HepG2 (cell line): ENCODE results near the gene UGCG. TPM values are rescaled to one million over a fixed set of nuclear protein-coding genes. Genes with fewer than 3 reads are reported as not detected.

ENCODE experiments used
- ATAC-seq: fragments of 200-7000 bp; cut with Tn5 transposase; 3 replicates; pipeline ENCODE4 v1.9.1; 2020; ENCODE audit warnings: mild to moderate bottlenecking, moderate library complexity
- BruUV-seq: library from RNA; stranded (reverse); fragments of 400-500 nt; replicated peaks from 2 replicates; lab custom pipeline; 2021; lab: Mats Ljungman, UMichigan
- CTCF ChIA-PET: fragments of 300-600 bp; formaldehyde crosslinking; extraction: SDS; loops from one replicate; lab custom pipeline; 2021; ENCODE audit warnings: low total read pairs, inconsistent platforms, low intra/inter-chr PET ratio; lab: Yijun Ruan, JAX
- POLR2A ChIA-PET: fragments of 350-600 bp; sonication (Branson Sonifier 250); formaldehyde crosslinking; loops from one replicate; lab custom pipeline; 2020; ENCODE audit warnings: antibody characterized with exemption, inconsistent platforms; lab: Yijun Ruan, JAX
- DNase-seq: peaks from one replicate; pipeline ENCODE4 v3.0.0-alpha.2; 2015; ENCODE audit warnings: low spot score
- FAIRE-seq: peaks from 3 replicates; lab custom pipeline; 2011; peaks lifted over from hg19 to GRCh38; lab: Jason Lieb, UNC
- H2AFZ ChIP-seq: one replicate; pipeline ENCODE4 v1.6.1; 2011; ENCODE audit warnings: low read length, inconsistent platforms
- H3K27ac ChIP-seq: fragments of 300-600 bp; 3 replicates; pipeline ENCODE4 v1.8.0; 2011; ENCODE audit warnings: mixed run types, mild to moderate bottlenecking, mixed read lengths, low read length, inconsistent platforms; ENCODE audit not compliant: insufficient read depth; ENCODE audit errors: extremely low read length
- H3K27me3 ChIP-seq, 2 experiments: fragments of 200-600 bp in 1 of 2; 2 replicates in 1 of 2; 3 replicates in 1 of 2; pipeline versions ENCODE4 v1.6.0 to v1.8.0; 2011; ENCODE audit warnings: low read length in 2 of 2, mild to moderate bottlenecking in 2 of 2, moderate library complexity in 2 of 2, inconsistent platforms in 1 of 2; ENCODE audit not compliant: insufficient read depth in 2 of 2, control insufficient read depth in 1 of 2
- H3K36me3 ChIP-seq, 2 experiments: fragments of 200-600 bp in 1 of 2; replicated peaks in 1 of 2; 2 replicates in 1 of 2; 3 replicates in 1 of 2; pipeline versions ENCODE4 v1.5.1 to v1.8.0; 2011; ENCODE audit warnings: low read length in 2 of 2, inconsistent platforms in 1 of 2; ENCODE audit not compliant: insufficient read depth in 2 of 2, control insufficient read depth in 1 of 2
- H3K4me1 ChIP-seq: 2 replicates; pipeline ENCODE4 v1.5.1; 2012; ENCODE audit warnings: low read length, inconsistent platforms; ENCODE audit not compliant: insufficient read depth
- H3K4me2 ChIP-seq: 2 replicates; pipeline ENCODE4 v1.6.0; 2011; ENCODE audit warnings: low read depth, low read length, inconsistent platforms
- H3K4me3 ChIP-seq, 3 experiments: fragments of 200-600 bp in 1 of 3; sonication (generic), shearing (Covaris generic) in 1 of 3; replicated peaks in 1 of 3; 2 replicates each; pipeline ENCODE4 v1.5.1; 2011 to 2016; ENCODE audit warnings: low read length in 3 of 3, inconsistent platforms in 2 of 3, low read depth in 2 of 3, mild to moderate bottlenecking in 2 of 3, control low read depth in 1 of 3, mixed read lengths in 1 of 3; ENCODE audit not compliant: insufficient read depth in 1 of 3
- H3K79me2 ChIP-seq: one replicate; pipeline ENCODE4 v1.6.1; 2011; ENCODE audit warnings: low read length, inconsistent platforms; ENCODE audit not compliant: insufficient read depth
- H3K9ac ChIP-seq: 2 replicates; pipeline ENCODE4 v1.6.0; 2011; ENCODE audit warnings: mild to moderate bottlenecking, low read depth, low read length, inconsistent platforms; ENCODE audit not compliant: insufficient read depth
- H3K9me3 ChIP-seq: 2 replicates; pipeline ENCODE4 v1.5.1; 2012; ENCODE audit warnings: mild to moderate bottlenecking, low read length
- H4K20me1 ChIP-seq: 2 replicates; pipeline ENCODE4 v1.6.0; 2011; ENCODE audit warnings: inconsistent platforms, mild to moderate bottlenecking, low read length, moderate library complexity; ENCODE audit not compliant: insufficient read depth
- ATF1 ChIP-seq: IDR thresholded peaks from 2 replicates; pipeline ENCODE4 v1.6.1; 2016; ENCODE audit warnings: mild to moderate bottlenecking, control low read depth
- HOXA7 ChIP-seq: sonication (generic); formaldehyde crosslinking; IDR thresholded peaks from 2 replicates; pipeline ENCODE4 v1.8.1; 2022; ENCODE audit warnings: mild to moderate bottlenecking, missing genetic modification reagents, moderate library complexity
- KDM5A ChIP-seq: fragments of 200-600 bp; sonication (generic); IDR thresholded peaks from 2 replicates; pipeline ENCODE4 v1.7.0; 2018; ENCODE audit warnings: antibody characterized with exemption, mild to moderate bottlenecking, low read length, borderline replicate concordance
- MAF1 ChIP-seq: sonication (generic); formaldehyde crosslinking; IDR thresholded peaks from 2 replicates; pipeline ENCODE4 v1.5.0; 2020; ENCODE audit warnings: missing genetic modification reagents, borderline replicate concordance
- NCOA1 ChIP-seq: sonication (generic); formaldehyde crosslinking; IDR thresholded peaks from 2 replicates; pipeline ENCODE4 v1.9.0; 2021; ENCODE audit warnings: missing genetic modification reagents
- PHF21A ChIP-seq: sonication (generic); formaldehyde crosslinking; IDR thresholded peaks from 2 replicates; pipeline ENCODE4 v1.5.0; 2020; ENCODE audit warnings: mild to moderate bottlenecking, missing genetic modification reagents
- PLSCR1 ChIP-seq: sonication (generic); formaldehyde crosslinking; IDR thresholded peaks from 2 replicates; pipeline ENCODE4 v1.5.0; 2020; ENCODE audit warnings: missing genetic modification reagents, mild to moderate bottlenecking, borderline replicate concordance
- PRMT3 ChIP-seq: sonication (generic); formaldehyde crosslinking; IDR thresholded peaks from 2 replicates; pipeline ENCODE4 v1.8.1; 2022; ENCODE audit warnings: low read depth, mild to moderate bottlenecking, moderate library complexity, missing genetic modification reagents, borderline replicate concordance
- SIX1 ChIP-seq: sonication (generic); formaldehyde crosslinking; IDR thresholded peaks from 2 replicates; pipeline ENCODE4 v1.4.0; 2020; ENCODE audit warnings: missing genetic modification reagents, borderline replicate concordance
- XBP1 ChIP-seq: sonication (generic); formaldehyde crosslinking; IDR thresholded peaks from 2 replicates; pipeline ENCODE4 v1.5.0; 2020; ENCODE audit warnings: missing genetic modification reagents
- ZNF101 ChIP-seq: sonication (generic); formaldehyde crosslinking; IDR thresholded peaks from 2 replicates; pipeline ENCODE4 v1.4.0; 2020; ENCODE audit warnings: mild to moderate bottlenecking, low read depth, missing genetic modification reagents, borderline replicate concordance
- ZNF207 ChIP-seq: fragments of 450-650 bp; IDR thresholded peaks from 2 replicates; pipeline ENCODE4 v1.6.1; 2016; ENCODE audit warnings: antibody characterized with exemption, borderline replicate concordance
- ZNF414 ChIP-seq: sonication (generic); formaldehyde crosslinking; IDR thresholded peaks from 2 replicates; pipeline ENCODE4 v1.5.0; 2020; ENCODE audit warnings: missing genetic modification reagents
- ZNF546 ChIP-seq: sonication (generic); formaldehyde crosslinking; conservative IDR thresholded peaks from 2 replicates; pipeline ENCODE4 v1.8.1; 2023; ENCODE audit warnings: mild to moderate bottlenecking, missing genetic modification reagents
- ZNF550 ChIP-seq: sonication (generic); formaldehyde crosslinking; IDR thresholded peaks from 2 replicates; pipeline ENCODE4 v1.4.0; 2020; ENCODE audit warnings: mild to moderate bottlenecking, missing genetic modification reagents, borderline replicate concordance
- ZNF564 ChIP-seq: sonication (generic); formaldehyde crosslinking; IDR thresholded peaks from 2 replicates; pipeline ENCODE4 v1.8.1; 2023; ENCODE audit warnings: mild to moderate bottlenecking, missing genetic modification reagents
- ZNF615 ChIP-seq: sonication (generic); formaldehyde crosslinking; IDR thresholded peaks from 2 replicates; pipeline ENCODE4 v1.5.0; 2020; ENCODE audit warnings: mild to moderate bottlenecking, missing genetic modification reagents, borderline replicate concordance
- ZNF724P ChIP-seq: sonication (generic); formaldehyde crosslinking; IDR thresholded peaks from 2 replicates; pipeline ENCODE4 v1.8.0; 2022; ENCODE audit warnings: missing genetic modification reagents, borderline replicate concordance
- ZNF781 ChIP-seq: sonication (generic); formaldehyde crosslinking; IDR thresholded peaks from 2 replicates; pipeline ENCODE4 v1.5.1; 2020; ENCODE audit warnings: borderline replicate concordance, mild to moderate bottlenecking, missing genetic modification reagents; ENCODE audit errors: not compliant biosample characterization
- WGBS: methylation state at CpG from one replicate; pipeline ENCODE4 v1.1.6; 2017; ENCODE audit warnings: low lambda C conversion rate; 5-methylcytosine and 5-hydroxymethylcytosine counted together
- in situ Hi-C: cut with HindIII; loops from 2 replicates; pipeline ENCODE4 v1.10.0; 2017; ENCODE audit warnings: low pct_unique_long_range_greater_than_20kb; ENCODE audit not compliant: extremely low pct_ligation_motif_present
- intact Hi-C: fragments of 100-400 bp; cut with micrococcal nuclease; formaldehyde crosslinking; loops from one replicate; pipeline ENCODE4 v1.10.0; 2022; ENCODE audit not compliant: unreplicated experiment
- polyA plus RNA-seq, 8 experiments: library from polyadenylated mRNA; depleted of rRNA in 3 of 8; stranded (reverse) in 7 of 8; unstranded in 1 of 8; fragments of >200 nt; fragmentation: Illumina TruSeq in 4 of 8; extraction: Trizol in 4 of 8; gene quantifications; 2 replicates each; pipeline versions ENCODE4 v1.2.1 to v1.2.3, GENCODE V29; 2011 to 2016; ENCODE audit warnings: low read depth in 4 of 8, missing spikeins in 1 of 8, mixed read lengths in 1 of 8; ENCODE audit not compliant: insufficient read depth in 1 of 8
- total RNA-seq, 5 experiments: library from RNA; depleted of rRNA; stranded (reverse); fragments of >200 nt; fragmentation: Illumina TruSeq; extraction: Trizol; gene quantifications; 2 replicates each; pipeline ENCODE4 v1.2.3, GENCODE V29; 2016; ENCODE audit warnings: low read depth in 1 of 5
- TF ChIP-seq, protein P1 (sequence below): sonication (generic); formaldehyde crosslinking; IDR thresholded peaks from 2 replicates; pipeline ENCODE4 v1.5.0; 2020; ENCODE audit warnings: missing genetic modification reagents

Gene UGCG
- total and polyA plus RNA-seq, 2 of the 13 experiments (the other 11 are each of a cell fraction or from before 2014, with no cell fraction given) = 10.5 to 13.9 TPM

- CTCF ChIA-PET = no interaction called here
- no peak overlapping the region for H3K27ac ChIP-seq
- DNase-seq (no peak), FAIRE-seq (no peak), ATAC-seq (no peak)
- H3K36me3 ChIP-seq = no peaks in the 10 kb centered on the region
- H3K9ac ChIP-seq = no peak overlapping the region
- no peaks in the 10 kb centered on the region for H3K9me3 ChIP-seq
- H4K20me1 ChIP-seq = no peaks in the 10 kb centered on the region
- POLR2A ChIA-PET = no interaction called here
- no peak overlapping the region for H3K4me3 ChIP-seq
- H3K27me3 ChIP-seq = no peaks in the 10 kb centered on the region
- H3K4me1 ChIP-seq = peaks cover 14% of the 10 kb centered on the region; the same call in 1 of the 2 replicates
- intact Hi-C loops = no loop called here
- BruUV-seq = no TSS peak
- no peak overlapping the region for H2AFZ ChIP-seq
- H3K79me2 ChIP-seq = no peaks in the 10 kb centered on the region
- H3K4me2 ChIP-seq = no peak overlapping the region
- in situ Hi-C loops = no loop called here
- WGBS = 62% methylated on average over 2 of the region's 2 CpGs
- no peak for TF ChIP-seq ZNF546
- no peak for TF ChIP-seq PHF21A (CRISPR knock-in tag)
- TF ChIP-seq ZNF414 (CRISPR knock-in tag) = no peak
- no peak for TF ChIP-seq ZNF564
- no peak for TF ChIP-seq ZNF550
- no peak for TF ChIP-seq ZNF101 (CRISPR knock-in tag)
- TF ChIP-seq ZNF781 (CRISPR knock-in tag) = no peak
- no peak for TF ChIP-seq PRMT3 (CRISPR knock-in tag)
- TF ChIP-seq, protein P1, sequence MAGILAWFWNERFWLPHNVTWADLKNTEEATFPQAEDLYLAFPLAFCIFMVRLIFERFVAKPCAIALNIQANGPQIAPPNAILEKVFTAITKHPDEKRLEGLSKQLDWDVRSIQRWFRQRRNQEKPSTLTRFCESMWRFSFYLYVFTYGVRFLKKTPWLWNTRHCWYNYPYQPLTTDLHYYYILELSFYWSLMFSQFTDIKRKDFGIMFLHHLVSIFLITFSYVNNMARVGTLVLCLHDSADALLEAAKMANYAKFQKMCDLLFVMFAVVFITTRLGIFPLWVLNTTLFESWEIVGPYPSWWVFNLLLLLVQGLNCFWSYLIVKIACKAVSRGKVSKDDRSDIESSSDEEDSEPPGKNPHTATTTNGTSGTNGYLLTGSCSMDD (CRISPR knock-in tag) = no peak
- TF ChIP-seq PLSCR1 = no peak
- no peak for TF ChIP-seq KDM5A
- TF ChIP-seq ZNF207 = no peak
- TF ChIP-seq XBP1 (CRISPR knock-in tag) = no peak
- TF ChIP-seq ZNF724P (CRISPR knock-in tag) = no peak
- no peak for TF ChIP-seq SIX1
- no peak for TF ChIP-seq NCOA1 (CRISPR knock-in tag)
- no peak for TF ChIP-seq MAF1
- TF ChIP-seq ATF1 (CRISPR knock-in tag) = no peak
- TF ChIP-seq HOXA7 (CRISPR knock-in tag) = no peak
- TF ChIP-seq ZNF615 = no peak
- TF ChIP-seq, all 625 proteins: peak for 0
Measured at GRCh38 chr9:111939322-111939721, 42.7 kb downstream of the UGCG start.
